H1 (cell line): ENCODE results near the gene AHR.

ENCODE experiments used
- BACH1 ChIP-seq: IDR thresholded peaks from 2 replicates; pipeline ENCODE4 v1.6.1; 2012; ENCODE audit warnings: low read length, improper control_type of control experiment
- CBX8 ChIP-seq: fragments of 300-800, 300-1000 bp; sonication (generic); IDR thresholded peaks from 2 replicates; pipeline ENCODE4 v1.7.1; 2016; ENCODE audit warnings: low read depth, low read length, borderline replicate concordance
- CTCF ChIP-seq, 3 experiments: IDR thresholded peaks; 1 replicate in 2 of 3; 2 replicates in 1 of 3; pipeline versions ENCODE4 v1.5.1 to v1.6.1; 2011; ENCODE audit warnings: low read length in 3 of 3, mild to moderate bottlenecking in 3 of 3, inconsistent platforms in 2 of 3, low read depth in 1 of 3, moderate library complexity in 1 of 3; ENCODE audit not compliant: insufficient read depth in 1 of 3; ENCODE audit errors: control extremely low read depth in 1 of 3
- EGR1 ChIP-seq: IDR thresholded peaks from 2 replicates; pipeline ENCODE4 v1.6.1; 2011; ENCODE audit warnings: low read depth, low read length, borderline replicate concordance
- GABPA ChIP-seq: IDR thresholded peaks from 2 replicates; pipeline ENCODE4 v1.6.1; 2011; ENCODE audit warnings: mild to moderate bottlenecking, low read length, moderate library complexity, borderline replicate concordance; ENCODE audit not compliant: insufficient read depth
- MAX ChIP-seq: IDR thresholded peaks from 2 replicates; pipeline ENCODE4 v1.6.1; 2012; ENCODE audit warnings: inconsistent platforms
- NRF1 ChIP-seq: IDR thresholded peaks from 2 replicates; pipeline ENCODE4 v1.6.1; 2011; ENCODE audit warnings: mild to moderate bottlenecking, low read depth, low read length, improper control_type of control experiment
- POLR2AphosphoS5 ChIP-seq: IDR thresholded peaks from 2 replicates; pipeline ENCODE4 v1.6.1; 2011; ENCODE audit warnings: low read depth, low read length
- POU5F1 ChIP-seq: IDR thresholded peaks from 2 replicates; pipeline ENCODE4 v1.6.1; 2011; ENCODE audit warnings: low read depth, mild to moderate bottlenecking, low read length, moderate library complexity
- SUZ12 ChIP-seq: fragments of 200-600 bp; sonication (generic); IDR thresholded peaks from 2 replicates; pipeline ENCODE4 v1.6.1; 2012; ENCODE audit warnings: mild to moderate bottlenecking, inconsistent platforms, low read length, moderate library complexity, mixed read lengths
- TF ChIP-seq, protein P1 (sequence below): IDR thresholded peaks from 2 replicates; pipeline ENCODE4 v1.6.1; 2011; ENCODE audit warnings: low read length, improper control_type of control experiment

GRCh38 chr7:17325364-17325763 is 26.9 kb downstream of the AHR start:
- TF ChIP-seq, protein P1, sequence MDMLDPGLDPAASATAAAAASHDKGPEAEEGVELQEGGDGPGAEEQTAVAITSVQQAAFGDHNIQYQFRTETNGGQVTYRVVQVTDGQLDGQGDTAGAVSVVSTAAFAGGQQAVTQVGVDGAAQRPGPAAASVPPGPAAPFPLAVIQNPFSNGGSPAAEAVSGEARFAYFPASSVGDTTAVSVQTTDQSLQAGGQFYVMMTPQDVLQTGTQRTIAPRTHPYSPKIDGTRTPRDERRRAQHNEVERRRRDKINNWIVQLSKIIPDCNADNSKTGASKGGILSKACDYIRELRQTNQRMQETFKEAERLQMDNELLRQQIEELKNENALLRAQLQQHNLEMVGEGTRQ = no peak
- TF ChIP-seq CTCF (IDR thresholded peaks at IDR 0.05; ENCODE audit: control extremely low read depth in 1 of 3, insufficient read depth in 1 of 3, low read depth in 1 of 3, low read length in 3 of 3) = no peak
- TF ChIP-seq POLR2AphosphoS5 = no peak
- no peak for TF ChIP-seq POU5F1
- no peak for TF ChIP-seq CBX8
- TF ChIP-seq EGR1 = no peak
- TF ChIP-seq MAX = no peak
- no peak for TF ChIP-seq NRF1
- no peak for TF ChIP-seq SUZ12
- no peak for TF ChIP-seq GABPA
- TF ChIP-seq BACH1 = no peak
